ENCODE results near the gene ZNF277.

- no peak for TF ChIP-seq CTCF (conservative IDR thresholded peaks at IDR 0.05)
- TF ChIP-seq EZH2 (IDR thresholded peaks at IDR 0.05; ENCODE audit: low read depth), result no peak
Observed at GRCh38 chr7:112306903-112307302, 100.4 kb downstream of the ZNF277 start.
